Measurements from ENCODE around the gene DDX56. TPM values are rescaled to one million over a fixed set of nuclear protein-coding genes. Genes with fewer than 3 reads are reported as not detected.

The DDX56 gene
- total and polyA plus RNA-seq, 2 of the 13 experiments (the other 11 are each of a cell fraction or from before 2014, with no cell fraction given), result 82.6 to 120 TPM

- TF ChIP-seq CREB3 (CRISPR knock-in tag; IDR thresholded peaks at IDR 0.05), result no peak
- TF ChIP-seq FOXM1 (CRISPR knock-in tag; IDR thresholded peaks at IDR 0.05), result peak; percentile 12; the same call in 1 of the 2 replicates
- no peak for TF ChIP-seq ZBTB20 (CRISPR knock-in tag; IDR thresholded peaks at IDR 0.05; ENCODE audit: borderline replicate concordance, low read depth)
- 0 out of 2 replicates have a peak, but pooled peaks have one; percentile 11 for TF ChIP-seq UBTF (CRISPR knock-in tag; IDR thresholded peaks at IDR 0.05)
- peak; percentile 52; the same call in 1 of the 2 replicates for TF ChIP-seq ZNF598 (CRISPR knock-in tag; IDR thresholded peaks at IDR 0.05; ENCODE audit: borderline replicate concordance)
- TF ChIP-seq ZNF558 (CRISPR knock-in tag; IDR thresholded peaks at IDR 0.05; ENCODE audit: borderline replicate concordance), result no peak
- 0 out of 2 replicates have a peak, but pooled peaks have one; percentile 35 for TF ChIP-seq MAF1 (CRISPR knock-in tag; IDR thresholded peaks at IDR 0.05; ENCODE audit: borderline replicate concordance)
- TF ChIP-seq XRCC5 (optimal IDR thresholded peaks at IDR 0.05; ENCODE audit: low read length), result peak; percentile 65
- 0 out of 2 replicates have a peak, but pooled peaks have one; percentile 65 for TF ChIP-seq ZFP90 (CRISPR knock-in tag; IDR thresholded peaks at IDR 0.05; ENCODE audit: borderline replicate concordance)
- peak; percentile 88 for TF ChIP-seq STAG1 (CRISPR knock-in tag; IDR thresholded peaks at IDR 0.05)
- TF ChIP-seq RBFOX2 (IDR thresholded peaks at IDR 0.05; ENCODE audit: low read depth, low read length), result peak; percentile 48; the same call in 1 of the 2 replicates
- peak; percentile 60 for TF ChIP-seq YY1 (IDR thresholded peaks at IDR 0.05; ENCODE audit: insufficient read depth, insufficient replicate concordance, low read depth, low read length)
- no peak for TF ChIP-seq PLSCR1 (CRISPR knock-in tag; IDR thresholded peaks at IDR 0.05; ENCODE audit: borderline replicate concordance)
- TF ChIP-seq ZKSCAN5 (CRISPR knock-in tag; IDR thresholded peaks at IDR 0.05), result no peak
- TF ChIP-seq ZNF710 (CRISPR knock-in tag; IDR thresholded peaks at IDR 0.05; ENCODE audit: borderline replicate concordance), result no peak
- peak; percentile 44 for TF ChIP-seq AGO2 (optimal IDR thresholded peaks at IDR 0.05; ENCODE audit: low read depth, low read length)
- no peak for TF ChIP-seq ZNF460 (CRISPR knock-in tag; IDR thresholded peaks at IDR 0.05; ENCODE audit: borderline replicate concordance)
- no peak for TF ChIP-seq SPEN (CRISPR knock-in tag; IDR thresholded peaks at IDR 0.05; ENCODE audit: low read depth)
- 0 out of 2 replicates have a peak, but pooled peaks have one; percentile 9 for TF ChIP-seq MEIS2 (CRISPR knock-in tag; IDR thresholded peaks at IDR 0.05)
- TF ChIP-seq CTCF (CRISPR knock-in tag; IDR thresholded peaks at IDR 0.05), result peak; percentile 95
- peak; percentile 20; the same call in 1 of the 2 replicates for TF ChIP-seq FOSL2 (CRISPR knock-in tag; IDR thresholded peaks at IDR 0.05)
Observed at GRCh38 chr7:44565097-44565794, 8.5 kb downstream of the DDX56 start (continued).

Measured in HepG2 (cell line).